NCI-H128 (cell line): ENCODE results near the gene COL26A1.
"Not testable (repeated sequence)": the region's sequence is repeated elsewhere in the genome, so short reads cannot be mapped to it uniquely, and the experiment has no call there.

Experiments
- DNase-seq: peaks from one replicate; lab custom pipeline; 2025; ENCODE audit not compliant: unreplicated experiment; lab: John Stamatoyannopoulos, UW

The COL26A1 gene

DNA sequence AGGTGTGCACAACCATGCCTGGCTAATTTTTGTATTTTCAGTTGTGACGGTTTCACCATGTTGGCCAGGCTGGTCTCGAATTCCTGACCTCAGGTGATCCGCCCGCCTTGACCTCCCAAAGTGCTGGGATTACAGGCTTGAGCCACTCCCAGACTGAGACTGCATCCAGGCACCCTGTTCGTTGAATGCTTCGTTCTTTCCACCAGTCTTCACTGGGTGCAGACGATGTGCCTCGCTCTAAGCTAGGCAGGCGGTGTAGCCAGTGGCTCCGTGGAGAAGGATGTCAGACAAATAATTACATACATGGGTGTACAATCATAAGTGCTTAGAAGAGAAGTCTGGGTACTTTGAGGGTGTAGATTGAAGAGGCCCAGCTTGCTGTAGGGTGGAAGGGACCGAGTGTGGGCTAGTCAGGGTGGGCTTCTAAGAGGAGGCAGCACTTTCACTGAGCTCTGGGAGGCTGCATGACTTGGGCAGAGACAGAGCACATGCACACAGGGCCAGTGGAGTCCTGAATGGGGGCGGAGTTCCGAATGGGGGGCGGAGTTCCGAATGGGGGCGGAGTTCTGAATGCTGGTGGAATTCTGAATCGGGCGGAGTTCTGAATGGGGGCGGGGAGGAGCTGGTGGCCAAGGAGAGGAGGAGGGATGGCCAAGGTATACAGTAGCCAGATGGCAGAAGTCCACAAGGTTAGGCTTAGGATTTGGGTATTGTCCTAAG, 74.3 kb downstream of the COL26A1 start:
- DNase-seq, result no peak

DNA sequence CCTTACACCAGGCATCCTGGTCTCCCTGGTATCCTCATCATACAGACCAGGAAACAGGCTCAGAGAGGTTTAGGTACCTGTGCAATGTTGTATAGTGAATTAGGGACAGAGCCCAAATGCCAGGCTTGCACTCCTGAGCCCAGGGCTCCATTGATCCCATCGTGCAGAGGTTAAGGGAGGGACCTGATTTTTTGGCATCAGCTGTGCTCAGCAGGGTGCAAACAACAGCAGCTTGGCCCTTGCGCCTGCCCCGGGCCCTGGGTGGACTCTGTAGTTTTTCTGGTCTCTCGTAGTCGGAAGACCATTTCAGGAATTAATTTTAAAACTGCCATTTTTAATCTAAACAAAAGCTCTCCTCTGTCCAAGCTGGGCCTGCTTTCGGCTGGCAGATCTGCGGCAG, 79.2 kb downstream of the COL26A1 start:
- no peak for DNase-seq

DNA sequence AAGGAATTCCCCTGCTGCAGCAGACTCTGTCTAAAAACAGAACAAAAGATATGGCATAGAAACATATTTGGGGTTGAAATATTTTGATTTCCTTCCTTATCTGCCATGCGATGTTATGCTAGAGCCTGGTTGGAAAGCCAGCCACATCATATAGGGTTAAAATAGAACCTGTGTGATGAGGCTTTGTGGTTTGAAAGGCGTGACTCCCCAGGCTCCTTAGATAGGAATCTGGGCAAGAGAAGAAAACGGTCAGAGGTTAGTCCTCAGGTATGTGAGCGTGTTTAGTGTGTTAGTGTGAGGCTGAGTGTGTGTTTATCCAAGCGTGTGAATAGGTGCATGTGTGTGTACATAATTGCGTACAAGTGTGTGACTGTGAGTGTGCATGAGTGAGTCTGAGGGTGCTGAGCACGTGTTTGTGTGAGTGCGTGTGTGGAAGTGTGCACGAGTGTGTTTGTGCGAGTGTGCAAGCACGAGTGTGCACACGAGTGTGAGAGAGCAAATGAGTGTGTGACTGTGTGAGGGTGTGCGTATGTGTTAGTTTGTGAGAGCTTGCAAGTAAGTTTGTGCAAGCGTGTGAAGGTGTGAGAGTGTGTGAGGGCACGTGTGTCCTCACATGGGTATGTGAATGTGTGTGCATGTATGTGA, 79.9 kb downstream of the COL26A1 start:
- DNase-seq, result no peak

DNA sequence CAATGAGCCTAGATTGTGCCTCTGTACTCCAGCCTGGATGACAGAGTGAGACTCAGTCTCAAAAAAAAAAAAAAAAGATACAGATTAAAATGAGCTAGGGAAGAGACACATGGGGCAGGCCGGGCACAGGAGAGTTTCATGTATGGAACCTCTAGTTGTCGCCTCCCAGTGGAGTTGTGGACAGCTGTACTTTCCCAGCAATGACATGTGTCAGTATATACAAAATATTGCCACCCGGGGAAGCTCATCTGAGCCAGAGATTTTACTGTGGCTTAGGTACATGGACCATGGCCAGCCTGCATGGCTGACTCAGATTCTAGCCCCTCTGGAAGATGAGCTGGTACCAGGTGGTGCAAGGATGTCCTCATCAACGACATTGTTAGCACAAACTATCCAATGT, 87.4 kb downstream of the COL26A1 start:
- DNase-seq, result no peak

DNA sequence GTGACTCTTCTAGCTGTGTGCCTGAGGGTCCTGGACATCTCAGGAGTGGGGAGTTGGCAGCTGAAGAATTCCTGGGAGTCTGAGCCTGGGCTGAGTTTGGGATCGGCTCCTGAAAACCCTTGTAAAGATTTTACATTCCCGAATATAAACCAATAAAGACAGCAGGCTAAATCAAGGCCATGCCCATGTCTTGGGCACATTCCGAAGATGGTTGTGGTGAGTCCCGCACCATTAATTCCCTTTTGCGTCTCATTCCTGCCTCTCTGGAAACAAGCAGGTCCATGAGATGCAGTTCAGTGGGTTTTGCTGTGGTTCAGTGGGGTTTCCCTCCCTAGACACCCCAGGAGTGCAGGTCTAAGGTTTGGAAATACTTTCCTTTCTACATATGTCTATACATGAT, 90.9 kb downstream of the COL26A1 start:
- DNase-seq, result no peak

DNA sequence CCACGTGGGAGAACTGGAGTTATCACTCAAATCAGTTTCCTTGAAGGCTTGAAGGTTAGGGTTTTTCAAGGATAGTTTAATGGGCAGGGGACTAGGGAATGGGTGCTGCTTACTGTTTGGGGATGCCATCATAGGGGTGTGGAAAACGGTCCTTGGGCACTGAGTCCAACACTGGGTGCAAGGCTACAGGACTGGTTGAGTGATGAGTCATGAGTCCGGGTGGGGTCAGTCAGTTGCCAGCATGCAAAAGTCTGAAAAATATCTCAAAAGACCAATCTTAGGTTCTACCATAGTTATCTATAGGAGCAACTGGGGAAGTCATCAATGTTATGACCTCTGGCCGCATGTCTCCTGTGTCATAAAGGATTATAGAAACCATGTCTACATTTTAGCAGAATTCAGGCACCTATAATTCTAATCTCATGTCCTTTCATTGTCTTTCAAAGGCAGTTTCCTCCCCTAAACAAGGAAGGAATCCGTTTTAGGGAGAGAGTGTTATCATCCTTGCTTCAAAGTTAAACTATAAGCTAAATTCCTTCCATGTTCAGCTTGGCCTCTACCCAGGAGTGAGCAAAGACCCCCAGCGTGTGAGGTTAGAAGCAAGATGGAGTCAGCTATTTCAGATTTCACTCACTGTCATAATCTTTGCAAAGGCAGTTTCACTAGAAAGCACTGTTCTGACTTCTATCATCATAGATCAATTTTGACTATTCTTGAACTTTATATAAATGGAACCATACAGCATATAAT, 94.5 kb downstream of the COL26A1 start:
- no peak for DNase-seq

DNA sequence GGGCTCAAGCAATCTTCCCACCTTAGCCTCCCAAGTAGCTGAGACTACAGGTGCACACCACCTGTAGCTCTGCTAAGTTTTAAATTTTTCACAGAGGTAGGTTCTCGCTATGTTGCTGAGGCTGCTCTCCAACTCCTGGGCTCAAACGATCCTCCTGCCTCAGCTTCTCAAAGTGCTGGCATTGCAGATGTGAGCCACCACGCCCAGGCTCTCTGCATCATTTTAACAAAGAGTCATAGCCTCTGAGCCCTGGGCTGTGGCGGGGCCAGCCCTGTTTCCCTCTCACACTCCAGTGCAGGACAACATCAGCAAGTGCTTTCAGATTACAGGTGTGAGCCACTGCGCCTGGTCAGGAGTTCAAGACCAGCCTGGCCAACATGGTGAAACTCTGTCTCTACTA, 102.5 kb downstream of the COL26A1 start:
- no peak for DNase-seq

DNA sequence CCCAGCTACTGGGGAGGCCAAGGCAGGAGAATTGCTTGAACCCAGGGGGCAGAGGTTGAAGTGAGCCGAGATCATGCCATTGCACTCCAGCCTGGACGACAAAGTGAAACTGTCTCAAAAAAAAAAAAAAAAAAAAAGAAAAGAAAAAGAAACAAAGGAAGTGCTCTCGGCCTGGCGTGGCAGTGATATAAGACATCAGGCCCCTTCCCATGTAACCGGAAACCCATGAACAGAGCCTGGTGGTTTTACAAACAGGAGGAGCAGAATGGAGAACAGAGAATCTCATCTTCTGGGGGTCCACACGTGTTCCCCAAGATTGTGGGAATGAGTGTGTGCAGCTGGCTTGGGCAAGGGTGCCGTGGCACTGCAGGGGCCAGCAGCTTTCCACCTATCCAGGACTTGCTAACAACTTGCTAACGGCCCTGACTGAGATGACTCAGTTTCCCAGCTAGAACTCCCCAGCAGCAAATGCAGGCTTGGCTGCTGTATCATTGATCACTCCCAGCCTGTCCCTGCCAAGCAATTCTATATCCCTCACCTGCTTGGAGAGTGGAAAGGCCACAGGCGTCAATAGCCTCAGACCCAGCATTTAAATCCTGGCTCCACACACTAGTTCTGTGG, 103.0 kb downstream of the COL26A1 start:
- DNase-seq, result no peak

DNA sequence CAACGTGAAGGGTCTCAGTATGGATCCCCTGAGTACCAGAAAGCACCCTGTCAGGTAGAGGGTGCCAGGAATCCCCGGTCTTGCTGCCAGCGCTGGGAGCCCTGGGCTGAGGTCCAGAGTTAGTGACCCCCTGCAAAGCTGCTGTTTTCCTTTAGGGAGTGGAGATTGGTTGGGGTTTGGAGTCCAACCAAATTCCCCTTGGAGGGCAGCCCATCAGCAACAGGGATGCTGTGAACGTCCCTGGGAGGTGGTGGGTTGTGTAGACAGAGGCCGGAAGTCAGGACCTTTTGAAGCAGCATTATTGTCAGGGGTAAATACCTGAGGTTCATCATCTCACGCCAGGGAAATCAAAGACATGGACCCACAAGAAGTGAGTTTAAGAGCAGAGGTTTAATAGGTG, 104.2 kb downstream of the COL26A1 start:
- no peak for DNase-seq

DNA sequence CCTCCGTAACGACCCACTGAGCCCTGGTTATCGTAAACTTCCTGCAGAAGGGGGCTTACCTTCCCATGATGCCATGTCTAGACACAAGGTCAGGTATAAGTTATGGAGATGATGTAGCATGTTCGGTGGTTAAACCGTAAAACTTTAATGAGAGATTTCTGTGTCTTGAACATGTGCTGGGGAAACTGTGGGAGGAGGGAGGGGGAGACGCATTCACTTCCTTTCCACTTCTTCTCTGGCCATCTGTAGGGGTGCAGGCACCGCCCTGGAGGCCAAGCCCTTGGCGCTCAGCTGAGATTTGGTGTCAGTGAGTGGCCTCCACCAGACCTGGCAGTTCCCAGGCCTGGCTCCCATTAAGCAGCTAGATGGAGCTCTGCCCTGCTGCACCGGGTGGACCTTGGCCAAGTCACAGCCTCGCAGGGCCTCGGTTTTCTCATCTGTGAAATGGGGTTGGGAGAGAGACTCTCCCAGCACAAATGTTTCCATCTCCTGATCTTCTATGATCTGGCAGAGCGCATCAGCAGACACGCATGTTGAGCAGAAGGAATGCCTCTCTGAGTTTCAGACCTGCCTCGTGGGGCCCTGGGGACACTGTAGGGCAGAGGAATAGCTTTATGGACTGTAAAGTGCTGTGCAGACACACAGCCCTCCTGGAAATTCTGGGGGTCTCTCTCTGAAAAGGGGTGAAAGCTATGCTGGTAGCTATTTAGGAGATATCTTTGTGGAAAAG, 106.0 kb downstream of the COL26A1 start:
- DNase-seq, result no peak

DNA sequence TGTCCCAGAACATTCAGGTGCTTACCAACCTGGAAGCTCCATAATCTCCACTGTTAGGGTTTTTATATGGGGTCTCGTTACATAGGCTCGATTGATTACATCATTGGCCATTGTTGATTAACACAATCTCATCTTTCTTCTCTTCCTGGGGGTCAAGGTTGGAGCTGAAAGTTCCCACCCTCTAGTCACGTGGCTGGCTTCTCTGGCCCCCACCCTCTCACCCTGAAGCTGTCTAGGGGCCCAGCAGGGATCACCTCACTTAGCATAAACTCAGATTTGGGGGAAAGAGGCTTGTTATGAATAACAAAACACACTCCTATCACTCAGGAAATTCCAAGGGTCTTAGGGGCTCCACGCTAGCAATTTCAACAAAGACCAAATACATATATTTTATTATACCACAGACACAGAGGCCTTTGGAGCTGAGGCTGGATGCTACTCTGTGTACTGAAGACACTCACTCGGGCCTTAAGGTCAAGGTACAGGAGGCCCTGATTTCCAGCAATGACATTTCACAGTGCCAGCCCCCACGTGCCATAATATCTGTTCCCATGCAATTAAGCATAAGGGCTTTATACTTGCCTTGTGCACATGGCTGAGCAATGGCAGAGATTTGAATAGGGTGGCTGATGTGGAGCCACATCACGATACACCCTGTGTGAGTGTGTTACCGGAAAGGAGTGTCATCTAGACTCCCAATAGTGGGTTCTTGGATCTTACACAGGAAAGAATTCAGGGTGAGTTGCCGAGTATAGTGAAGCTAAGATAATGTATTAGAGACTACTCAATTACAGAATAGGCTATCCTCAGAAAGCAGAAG, 108.2 kb downstream of the COL26A1 start:
- no peak for DNase-seq

DNA sequence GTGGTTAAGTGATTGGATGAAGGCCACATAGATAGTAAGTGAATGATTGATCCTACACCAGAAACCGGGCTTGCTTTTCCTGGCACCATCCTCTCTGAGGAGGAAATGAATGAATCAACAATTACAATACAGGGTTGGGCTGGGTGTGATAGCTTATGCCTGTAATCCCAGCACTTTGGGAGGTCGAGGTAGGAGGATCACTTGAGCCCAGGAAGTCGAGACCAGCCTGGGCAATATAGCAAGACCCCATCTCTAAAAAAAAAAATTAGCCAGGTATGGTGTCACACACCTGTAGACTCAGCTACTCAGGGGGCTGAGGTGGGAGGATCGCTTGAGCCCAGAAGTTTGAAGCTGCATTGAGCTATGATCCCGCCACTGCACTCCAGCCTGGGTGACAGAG, 111.5 kb downstream of the COL26A1 start:
- no peak for DNase-seq

DNA sequence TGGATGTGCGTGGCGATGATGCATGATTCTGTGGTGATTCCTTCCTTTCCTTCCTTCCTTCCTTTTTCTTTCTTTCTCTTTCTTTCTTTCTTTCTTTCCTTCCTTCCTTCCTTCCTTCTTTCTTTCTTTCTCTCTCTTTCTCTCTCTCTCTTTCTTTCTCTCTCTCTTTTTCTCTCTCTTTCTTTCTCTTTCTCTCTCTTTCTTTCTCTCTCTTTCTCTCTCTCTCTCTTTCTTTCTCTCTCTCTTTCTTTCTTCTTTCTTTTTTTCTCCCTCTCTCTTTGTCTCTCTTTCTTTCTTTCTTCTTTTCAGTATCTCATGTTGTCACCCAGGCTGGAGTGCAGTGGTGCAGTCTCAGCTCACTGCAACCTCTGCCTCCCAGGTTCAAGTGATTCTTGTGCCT, 113.0 kb downstream of the COL26A1 start:
- DNase-seq, result not testable (repeated sequence)

DNA sequence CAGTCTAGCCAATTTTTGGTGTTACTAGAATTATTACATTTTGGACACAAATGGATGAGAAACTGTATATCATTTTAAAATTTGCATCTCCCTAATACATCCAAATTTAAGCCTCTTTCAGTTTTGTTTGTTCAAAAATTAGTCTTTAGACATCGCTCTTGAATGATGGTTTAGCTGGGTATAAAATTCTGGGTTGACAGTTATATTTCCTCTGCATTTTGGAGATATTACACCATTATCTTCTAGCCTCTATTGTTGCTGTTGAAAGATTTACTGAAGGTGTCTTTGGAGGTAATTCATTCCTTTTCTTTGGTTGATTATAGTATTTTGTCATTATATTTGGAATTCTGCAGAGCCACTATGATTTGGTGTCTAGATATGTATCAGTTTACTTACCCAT, 116.5 kb downstream of the COL26A1 start:
- no peak for DNase-seq

DNA sequence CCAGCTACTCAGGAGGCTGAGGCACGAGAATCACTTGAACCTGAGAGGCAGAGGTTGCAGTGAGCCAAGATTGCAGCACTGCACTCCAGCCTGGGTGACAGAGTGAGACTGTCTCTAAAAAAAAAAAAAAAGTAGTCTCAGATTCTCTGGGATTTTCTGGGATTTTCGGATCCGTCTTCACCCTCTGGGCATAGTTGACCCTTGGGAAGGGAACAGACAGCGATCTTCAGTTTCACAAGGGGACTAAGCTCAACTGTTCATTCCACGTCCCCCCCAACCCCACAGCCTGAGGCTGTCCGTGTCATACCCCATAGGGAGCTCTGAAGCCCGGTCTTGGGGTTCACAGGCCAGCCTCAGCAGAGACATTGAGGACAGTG, 123.4 kb downstream of the COL26A1 start:
- DNase-seq, result not testable (repeated sequence)

DNA sequence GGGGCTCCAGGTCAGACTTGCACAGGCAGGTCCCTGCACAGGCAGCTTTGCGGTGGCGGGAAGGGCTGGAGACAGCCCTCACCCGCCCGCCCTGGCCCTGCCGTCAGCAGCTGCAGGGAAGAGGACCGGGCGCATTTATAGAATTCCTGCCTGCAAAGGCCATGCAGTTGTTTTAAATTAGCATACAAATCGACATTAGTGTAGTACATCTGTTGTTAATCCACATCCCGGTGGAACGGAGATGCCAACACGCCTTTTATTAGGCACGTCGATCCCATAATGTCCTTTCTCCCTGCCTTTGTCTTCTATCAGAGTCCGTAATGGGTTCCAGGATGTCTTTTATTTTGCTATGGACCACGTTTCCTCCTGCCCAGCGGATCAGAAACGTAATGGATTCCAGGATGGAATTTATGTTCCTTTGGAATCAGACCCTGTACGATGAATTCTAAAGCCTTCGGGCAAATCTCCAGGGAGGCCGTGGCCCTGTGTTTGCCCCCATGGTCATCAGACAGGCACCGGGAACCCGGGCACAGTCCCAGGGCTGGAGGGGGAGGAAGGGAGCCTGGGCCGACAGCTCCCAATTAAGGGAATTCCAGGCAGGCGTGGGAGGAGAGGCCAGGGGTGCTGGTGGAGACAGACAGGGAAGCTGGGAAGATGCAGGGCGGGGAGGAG, 123.9 kb downstream of the COL26A1 start:
- no peak for DNase-seq

DNA sequence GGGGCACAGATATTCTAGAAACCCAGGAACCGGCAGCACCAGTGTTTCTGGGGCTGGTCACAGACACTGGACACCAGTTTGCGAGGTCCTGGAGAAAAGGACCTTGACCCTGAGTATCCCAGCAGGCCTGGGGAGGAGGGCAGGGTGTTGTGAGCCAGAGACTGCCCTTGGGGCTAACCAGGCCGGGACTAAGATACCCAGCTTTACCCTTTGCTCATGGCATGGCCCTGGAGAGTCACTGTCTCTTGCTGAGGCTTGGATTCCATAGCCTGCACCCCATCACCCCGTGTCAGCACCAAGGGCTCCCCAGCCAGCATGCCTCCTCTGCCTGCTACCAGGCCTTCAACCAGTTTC, 124.4 kb downstream of the COL26A1 start:
- DNase-seq, result no peak

DNA sequence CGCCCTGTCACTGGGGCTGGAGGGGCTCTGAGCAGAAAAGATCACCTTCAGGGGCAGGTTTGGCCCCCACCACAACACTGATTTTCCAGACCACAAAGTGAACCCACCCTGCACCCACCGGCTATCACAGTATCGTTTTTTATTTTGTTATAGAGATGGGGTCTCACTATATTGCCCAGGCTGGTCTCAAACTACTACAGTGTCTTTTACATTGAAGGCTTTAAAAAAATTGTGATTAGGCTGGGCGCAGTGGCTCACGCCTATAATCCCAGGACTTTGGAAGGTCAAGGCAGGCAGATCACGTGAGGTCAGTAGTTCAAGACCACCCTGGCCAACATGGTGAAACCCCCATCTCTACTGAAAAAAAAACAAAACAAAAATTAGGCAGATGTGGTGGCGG, 125.1 kb downstream of the COL26A1 start:
- no peak for DNase-seq

DNA sequence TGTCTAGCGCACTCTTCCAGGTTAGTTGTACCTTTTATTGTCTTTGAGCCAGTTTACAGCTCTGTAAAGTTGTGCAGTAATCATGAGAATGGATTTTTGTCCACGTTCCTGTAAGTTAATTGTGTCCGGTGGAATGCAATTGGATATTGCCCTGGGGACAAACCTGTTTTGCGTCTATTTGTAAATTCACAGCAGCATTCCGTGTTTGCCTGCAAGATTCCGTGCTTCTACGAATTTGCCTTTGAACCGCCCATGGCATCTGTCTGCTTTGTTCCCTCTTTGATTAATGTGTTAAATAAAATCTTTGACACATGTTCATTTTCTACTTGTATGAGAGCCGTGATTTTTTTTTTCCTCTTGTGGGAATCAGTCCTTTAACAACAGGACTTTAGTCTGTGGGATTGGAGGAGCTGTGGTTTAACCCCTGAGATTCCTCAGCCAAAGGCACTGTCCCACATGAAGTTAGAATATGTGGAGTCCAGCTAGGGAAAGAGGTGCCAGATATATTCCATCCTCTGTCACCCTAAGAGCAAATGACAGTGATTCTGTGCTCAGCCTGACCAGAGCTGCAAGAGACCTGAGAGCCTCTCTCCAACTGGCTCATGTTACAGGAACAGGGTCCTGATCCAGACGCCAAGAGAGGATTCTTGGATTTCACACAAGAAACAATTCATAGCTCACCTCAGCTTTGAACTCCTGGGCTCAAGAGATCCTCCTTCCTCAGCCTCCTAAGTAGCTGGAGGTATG, 126.3 kb downstream of the COL26A1 start:
- no peak for DNase-seq
